CD4-positive, alpha-beta T cell treated with Interleukin-17A for 4 hours (primary cell): ENCODE results near the gene BAHCC1.

Source experiments
- DNase-seq: peaks from one replicate; pipeline ENCODE4 v3.0.0-alpha.2; 2020; ENCODE audit warnings: mixed read lengths

Gene BAHCC1

GRCh38 chr17:81428121-81428515, 32.9 kb downstream of the BAHCC1 start:
- no peak for DNase-seq

GRCh38 chr17:81428516-81428915, 33.3 kb downstream of the BAHCC1 start:
- no peak for DNase-seq

- no peak for DNase-seq
Measured at GRCh38 chr17:81428948-81429774, 33.9 kb downstream of the BAHCC1 start.

- no peak for DNase-seq
Measured at GRCh38 chr17:81429821-81430551, 34.7 kb downstream of the BAHCC1 start.

- DNase-seq = no peak
Measured at GRCh38 chr17:81431545-81432482, 36.6 kb downstream of the BAHCC1 start.

GRCh38 chr17:81432941-81433340, 37.7 kb downstream of the BAHCC1 start:
- no peak for DNase-seq

- no peak for DNase-seq
Measured at GRCh38 chr17:81433656-81434055, 38.4 kb downstream of the BAHCC1 start.

GRCh38 chr17:81434072-81434471, 38.8 kb downstream of the BAHCC1 start:
- no peak for DNase-seq

GRCh38 chr17:81434681-81435417, 39.6 kb downstream of the BAHCC1 start:
- no peak for DNase-seq

- DNase-seq = no peak
Measured at GRCh38 chr17:81435652-81436293, 40.5 kb downstream of the BAHCC1 start.

- DNase-seq = no peak
Measured at GRCh38 chr17:81436294-81436849, 41.1 kb downstream of the BAHCC1 start.

GRCh38 chr17:81437191-81437651, 42.0 kb downstream of the BAHCC1 start:
- DNase-seq = no peak

GRCh38 chr17:81438007-81438659, 42.9 kb downstream of the BAHCC1 start:
- DNase-seq = no peak

GRCh38 chr17:81438688-81439087, 43.4 kb downstream of the BAHCC1 start:
- DNase-seq = no peak

- DNase-seq = no peak
Measured at GRCh38 chr17:81440051-81440471, 44.8 kb downstream of the BAHCC1 start.

- DNase-seq = no peak
Measured at GRCh38 chr17:81440511-81441244, 45.4 kb downstream of the BAHCC1 start.

GRCh38 chr17:81442791-81443190, 47.5 kb downstream of the BAHCC1 start:
- DNase-seq = no peak

GRCh38 chr17:81443269-81443668, 48.0 kb downstream of the BAHCC1 start:
- DNase-seq = no peak

- DNase-seq = no peak
Measured at GRCh38 chr17:81444610-81445339, 49.5 kb downstream of the BAHCC1 start.
